Chondrocyte (in vitro differentiated cells): ENCODE measurements around the gene CGB1. TPM values are rescaled to one million over a fixed set of nuclear protein-coding genes. Genes with fewer than 3 reads are reported as not detected.
A peak's percentile ranks its signal among the peaks of the same experiment; 100 is the strongest.

Source experiments
- DNase-seq: peaks from one replicate; pipeline ENCODE4 v3.0.0; 2021; ENCODE audit warnings: mixed read lengths, low spot score
- H3K27ac Mint-ChIP-seq: one replicate; pipeline ENCODE4 v1.8.0; 2021; ENCODE audit warnings: mild to moderate bottlenecking, moderate library complexity, mixed read lengths; ENCODE audit not compliant: unreplicated experiment
- H3K27me3 Mint-ChIP-seq: 2 replicates; pipeline ENCODE4 v1.8.0; 2021; ENCODE audit warnings: low read depth, mixed read lengths
- H3K36me3 Mint-ChIP-seq: 2 replicates; pipeline ENCODE4 v1.8.0; 2021; ENCODE audit warnings: low read depth, mixed read lengths
- H3K4me1 Mint-ChIP-seq: 2 replicates; pipeline ENCODE4 v1.8.0; 2021; ENCODE audit warnings: low read depth, mild to moderate bottlenecking, mixed read lengths
- H3K4me3 Mint-ChIP-seq: one replicate; pipeline ENCODE4 v1.8.0; 2021; ENCODE audit warnings: mild to moderate bottlenecking, moderate library complexity, mixed read lengths; ENCODE audit not compliant: unreplicated experiment
- H3K9me3 Mint-ChIP-seq: 2 replicates; pipeline ENCODE4 v1.8.0; 2021; ENCODE audit warnings: low read depth, mixed read lengths
- total RNA-seq: library from RNA; stranded (reverse); gene quantifications from 3 replicates; pipeline ENCODE4 v1.2.1, GENCODE V29; 2021
- TF ChIP-seq, protein P1 (sequence below): fragments of 200-600 bp; sonication (generic); IDR thresholded peaks from 2 replicates; pipeline ENCODE4 v1.5.0; 2021; ENCODE audit warnings: antibody characterized with exemption, mild to moderate bottlenecking, moderate library complexity

The CGB1 gene
- total RNA-seq, 1 donor from 2014 or later = 0.92 TPM

DNA sequence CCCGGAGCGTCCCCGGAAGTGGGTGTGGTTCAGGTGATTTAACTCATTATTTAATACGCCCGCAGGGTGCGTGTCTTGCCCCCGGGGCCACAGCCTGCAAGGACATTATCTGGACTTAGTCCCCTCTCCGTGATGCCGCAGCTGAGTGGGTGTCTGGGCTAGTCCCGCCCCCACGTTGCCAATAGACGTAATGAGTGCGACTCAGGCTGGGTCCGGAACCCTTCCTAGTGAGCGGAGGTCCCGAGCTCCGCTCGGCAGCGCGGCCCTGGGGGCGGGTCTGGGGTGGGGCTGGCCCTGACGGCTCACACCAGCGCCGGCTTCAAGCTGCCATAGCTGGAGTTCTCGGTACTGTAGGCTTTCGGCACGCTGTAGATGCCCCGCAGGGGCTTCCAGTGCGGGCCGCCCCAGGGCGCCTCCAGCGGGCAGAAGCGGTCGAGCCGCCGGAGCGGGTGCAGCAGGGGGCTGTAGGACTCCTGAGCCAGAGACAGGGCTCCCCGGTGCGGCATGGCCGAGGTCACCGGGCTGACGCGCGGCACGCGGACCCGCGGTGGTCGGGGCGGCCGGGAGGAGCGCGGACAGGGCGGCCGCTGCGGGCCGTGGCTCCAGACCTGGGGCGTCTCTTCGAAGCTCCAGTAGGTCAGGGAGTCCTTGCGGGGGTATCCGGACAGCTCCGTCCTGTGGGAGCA lies 18.9 kb downstream of the CGB1 start:
- TF ChIP-seq, protein P1, sequence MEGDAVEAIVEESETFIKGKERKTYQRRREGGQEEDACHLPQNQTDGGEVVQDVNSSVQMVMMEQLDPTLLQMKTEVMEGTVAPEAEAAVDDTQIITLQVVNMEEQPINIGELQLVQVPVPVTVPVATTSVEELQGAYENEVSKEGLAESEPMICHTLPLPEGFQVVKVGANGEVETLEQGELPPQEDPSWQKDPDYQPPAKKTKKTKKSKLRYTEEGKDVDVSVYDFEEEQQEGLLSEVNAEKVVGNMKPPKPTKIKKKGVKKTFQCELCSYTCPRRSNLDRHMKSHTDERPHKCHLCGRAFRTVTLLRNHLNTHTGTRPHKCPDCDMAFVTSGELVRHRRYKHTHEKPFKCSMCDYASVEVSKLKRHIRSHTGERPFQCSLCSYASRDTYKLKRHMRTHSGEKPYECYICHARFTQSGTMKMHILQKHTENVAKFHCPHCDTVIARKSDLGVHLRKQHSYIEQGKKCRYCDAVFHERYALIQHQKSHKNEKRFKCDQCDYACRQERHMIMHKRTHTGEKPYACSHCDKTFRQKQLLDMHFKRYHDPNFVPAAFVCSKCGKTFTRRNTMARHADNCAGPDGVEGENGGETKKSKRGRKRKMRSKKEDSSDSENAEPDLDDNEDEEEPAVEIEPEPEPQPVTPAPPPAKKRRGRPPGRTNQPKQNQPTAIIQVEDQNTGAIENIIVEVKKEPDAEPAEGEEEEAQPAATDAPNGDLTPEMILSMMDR = peak; percentile 81
- Mint-ChIP-seq H3K9me3 (no peaks in the 10 kb centered on the region), H3K4me1 (peaks cover 10% of the 10 kb centered on the region), H3K4me3 (peak overlapping the region; percentile 61), H3K27ac (no peak overlapping the region), H3K36me3 (peaks cover 7% of the 10 kb centered on the region), H3K27me3 (peaks cover 4% of the 10 kb centered on the region)
- no peak for DNase-seq

DNA sequence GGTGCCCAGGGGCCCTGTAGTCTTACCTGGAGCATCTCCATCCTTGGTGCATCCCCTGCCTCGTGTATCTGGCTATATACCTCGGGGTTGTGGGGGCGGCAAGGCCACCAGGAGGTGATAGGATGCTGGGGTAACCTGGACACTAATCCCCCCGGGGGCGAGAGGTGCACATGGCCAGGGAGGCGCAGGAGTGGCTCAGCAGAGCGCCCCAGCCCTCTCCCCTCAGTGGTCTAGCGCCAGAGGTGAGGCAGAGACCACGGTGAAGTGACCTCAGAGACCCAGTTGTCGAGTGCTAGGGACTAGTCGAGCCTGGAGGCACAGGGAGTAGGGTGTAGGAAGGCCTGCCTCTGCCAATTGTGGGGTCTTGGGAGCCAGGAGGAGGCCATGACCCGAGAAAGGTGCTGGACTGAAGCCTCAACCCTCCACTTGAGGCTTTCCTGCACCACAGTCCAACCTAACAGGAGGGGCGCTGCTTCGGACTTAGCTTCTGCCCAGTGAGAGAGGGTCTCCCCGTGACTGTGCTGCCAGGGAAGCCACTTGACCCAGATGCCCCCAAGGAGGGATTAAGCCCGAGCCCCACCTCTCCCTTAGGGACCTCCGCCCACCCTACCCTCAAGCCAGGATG lies 19.5 kb downstream of the CGB1 start, which contains the start of gene LHB:
LHB (minus strand) TSS at position 51 of the 625 bp plus-strand sequence; CDS start at position 41, 10 bp downstream.
- H3K27ac Mint-ChIP-seq = no peak within 1 kb of the TSS
- TF ChIP-seq, protein P1 = no peak
- H3K9me3 Mint-ChIP-seq = no peaks in the 10 kb centered on the region
- peaks cover 7% of the 10 kb centered on the region for H3K36me3 Mint-ChIP-seq
- H3K4me1 Mint-ChIP-seq = peaks cover 10% of the 10 kb centered on the region
- no peak for DNase-seq
- H3K4me3 Mint-ChIP-seq = peak within 1 kb of the TSS; percentile 61
- peaks cover 4% of the 10 kb centered on the region for H3K27me3 Mint-ChIP-seq

DNA sequence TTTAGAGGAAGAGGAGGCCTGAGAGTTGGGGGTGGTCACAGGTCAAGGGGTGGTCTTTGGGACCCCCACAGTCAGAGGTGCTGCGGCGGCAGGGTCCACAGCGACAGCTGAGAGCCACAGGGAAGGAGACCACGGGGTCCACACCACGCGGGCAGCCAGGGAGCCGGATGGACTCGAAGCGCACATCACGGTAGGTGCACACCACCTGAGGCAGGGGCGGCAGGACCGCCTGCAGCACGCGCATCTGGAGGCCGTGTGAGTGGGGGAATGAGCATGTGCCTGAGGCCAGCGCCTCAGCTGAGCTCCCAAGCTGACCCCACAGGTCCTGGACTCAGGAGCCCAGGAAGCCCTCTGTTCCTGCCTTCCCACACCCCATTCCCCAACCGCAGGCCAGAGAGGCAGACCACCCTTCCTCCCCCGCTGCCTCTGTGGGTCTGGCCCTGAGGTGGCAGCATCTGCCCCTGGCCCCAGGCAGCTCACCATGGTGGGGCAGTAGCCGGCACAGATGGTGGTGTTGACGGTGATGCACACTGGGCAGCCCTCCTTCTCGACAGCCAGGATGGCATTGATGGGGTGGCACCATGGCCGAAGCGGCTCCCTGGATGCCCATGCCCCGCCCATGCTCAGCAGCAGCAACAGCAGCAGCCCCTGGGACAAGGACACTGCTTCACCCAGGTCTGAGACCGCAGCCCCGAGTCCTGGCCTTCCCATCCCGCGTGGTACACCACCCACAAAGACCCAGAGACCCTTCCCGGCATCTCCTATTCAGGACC lies 20.4 kb downstream of the CGB1 start:
- Mint-ChIP-seq H3K4me3 (no peak overlapping the region), H3K27ac (no peak overlapping the region), H3K9me3 (no peaks in the 10 kb centered on the region), H3K27me3 (peaks cover 4% of the 10 kb centered on the region), H3K36me3 (peaks cover 9% of the 10 kb centered on the region), H3K4me1 (peaks cover 8% of the 10 kb centered on the region)
- no peak for DNase-seq
- TF ChIP-seq, protein P1 = no peak

DNA sequence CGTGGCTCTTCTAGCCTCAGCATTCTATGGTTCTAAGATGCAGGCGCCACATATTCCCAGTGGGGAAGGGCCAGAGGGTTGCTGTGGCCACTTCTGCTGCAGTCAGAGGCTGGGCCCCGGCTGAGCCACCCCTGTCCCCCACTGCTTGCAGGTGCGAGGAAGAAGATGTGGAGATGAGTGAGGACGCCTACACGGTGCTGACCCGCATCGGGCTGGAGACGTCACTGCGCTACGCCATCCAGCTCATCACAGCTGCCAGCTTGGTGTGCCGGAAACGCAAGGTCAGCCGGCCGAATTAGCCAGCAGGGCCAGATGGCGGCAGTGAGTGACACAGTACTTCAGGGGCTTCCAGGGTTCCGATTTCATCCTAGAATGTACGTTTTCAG lies 21.8 kb downstream of the CGB1 start:
- no peak for DNase-seq
- peaks cover 5% of the 10 kb centered on the region for H3K4me1 Mint-ChIP-seq

More for the DNA sequence above, 21.8 kb downstream of the CGB1 start:
- Mint-ChIP-seq H3K4me3 (no peak overlapping the region), H3K36me3 (peaks cover 14% of the 10 kb centered on the region), H3K27me3 (peaks cover 4% of the 10 kb centered on the region), H3K27ac (no peak overlapping the region), H3K9me3 (no peaks in the 10 kb centered on the region)
- TF ChIP-seq, protein P1 = no peak
